Spleen (tissue), 7 donors: ENCODE measurements around the gene LRRC32.

ENCODE experiments used
- POLR2A ChIP-seq, 3 donors: fragments of 450-650 bp; IDR thresholded peaks; one replicate each; pipeline ENCODE4 v1.5.1; 2017; ENCODE audit warnings: antibody characterized with exemption in 3 of 3, mild to moderate bottlenecking in 1 of 3
- POLR2AphosphoS5 ChIP-seq, 3 donors: sonication (generic); formaldehyde crosslinking; IDR thresholded peaks; one replicate each; pipeline ENCODE4 v1.5.1; 2017; ENCODE audit warnings: antibody characterized with exemption in 3 of 3
- TF ChIP-seq, protein P1 (sequence below), 11 experiments: fragments of 200-600 bp in 7 of 11; fragments of 450-650 bp in 4 of 11; sonication (generic) in 4 of 11; IDR thresholded peaks in 8 of 11; conservative IDR thresholded peaks in 3 of 11; 1 replicate in 7 of 11; 2 replicates in 4 of 11; pipeline versions ENCODE4 v1.4.0 to v1.8.0; 2016 to 2021; ENCODE audit warnings: antibody characterized with exemption in 11 of 11, inconsistent platforms in 4 of 11, mild to moderate bottlenecking in 1 of 11
- donor health status: DM: no; HTN: no; CAD: no; lungs with moderate emphysema.
- donor health status: DM: no; HTN: no; CAD: no.
- donor health status: DM: no; HTN: no; CAD: no.

DNA sequence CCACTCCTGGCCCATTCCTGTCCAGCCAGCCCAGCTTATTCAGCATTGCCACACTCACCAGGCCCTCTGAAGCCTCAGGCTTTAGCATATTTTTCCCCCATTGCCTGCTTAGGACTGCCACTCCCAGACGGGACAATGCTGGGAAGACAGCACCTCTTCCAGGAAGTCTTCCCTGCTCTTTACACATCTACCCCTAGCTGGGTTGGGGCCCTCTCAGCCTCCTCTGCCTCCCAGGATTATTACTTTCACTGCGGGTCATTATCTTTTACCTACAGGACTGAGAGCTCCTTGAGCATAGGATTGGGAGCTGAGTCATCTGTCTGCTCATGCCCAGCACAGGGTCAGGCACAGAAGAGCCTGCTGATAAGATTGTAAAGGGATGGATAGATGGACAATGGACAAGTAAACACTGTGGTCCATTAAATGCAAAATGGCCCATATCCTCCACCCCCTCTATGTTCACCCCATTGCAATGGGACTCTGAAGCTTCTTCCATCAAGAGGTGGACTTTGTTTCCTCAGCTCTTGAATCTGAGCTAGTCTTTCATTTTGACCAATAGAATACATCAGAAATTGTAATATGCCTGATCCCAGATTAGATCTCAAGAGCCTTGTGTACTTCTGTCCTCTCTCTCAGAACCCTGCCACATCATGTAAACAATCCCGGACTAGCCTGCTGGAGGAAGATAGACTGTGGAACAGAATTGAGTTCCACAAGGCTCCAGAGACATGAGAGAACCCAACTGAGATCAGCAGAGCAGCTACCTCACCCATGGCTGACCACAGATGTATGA lies 32.0 kb upstream of the LRRC32 start:
- TF ChIP-seq POLR2A (IDR thresholded peaks at IDR 0.05) (no peak), POLR2AphosphoS5 (IDR thresholded peaks at IDR 0.05) (no peak)
- TF ChIP-seq, protein P1, sequence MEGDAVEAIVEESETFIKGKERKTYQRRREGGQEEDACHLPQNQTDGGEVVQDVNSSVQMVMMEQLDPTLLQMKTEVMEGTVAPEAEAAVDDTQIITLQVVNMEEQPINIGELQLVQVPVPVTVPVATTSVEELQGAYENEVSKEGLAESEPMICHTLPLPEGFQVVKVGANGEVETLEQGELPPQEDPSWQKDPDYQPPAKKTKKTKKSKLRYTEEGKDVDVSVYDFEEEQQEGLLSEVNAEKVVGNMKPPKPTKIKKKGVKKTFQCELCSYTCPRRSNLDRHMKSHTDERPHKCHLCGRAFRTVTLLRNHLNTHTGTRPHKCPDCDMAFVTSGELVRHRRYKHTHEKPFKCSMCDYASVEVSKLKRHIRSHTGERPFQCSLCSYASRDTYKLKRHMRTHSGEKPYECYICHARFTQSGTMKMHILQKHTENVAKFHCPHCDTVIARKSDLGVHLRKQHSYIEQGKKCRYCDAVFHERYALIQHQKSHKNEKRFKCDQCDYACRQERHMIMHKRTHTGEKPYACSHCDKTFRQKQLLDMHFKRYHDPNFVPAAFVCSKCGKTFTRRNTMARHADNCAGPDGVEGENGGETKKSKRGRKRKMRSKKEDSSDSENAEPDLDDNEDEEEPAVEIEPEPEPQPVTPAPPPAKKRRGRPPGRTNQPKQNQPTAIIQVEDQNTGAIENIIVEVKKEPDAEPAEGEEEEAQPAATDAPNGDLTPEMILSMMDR (IDR thresholded peaks at IDR 0.05 in 8 of 11, conservative IDR thresholded peaks at IDR 0.05 in 3 of 11), result no peak
